Bronchial epithelial cell (primary cell): ENCODE measurements around the gene SPATA12. TPM values are rescaled to one million over a fixed set of nuclear protein-coding genes. Genes with fewer than 3 reads are reported as not detected.

Experiments used
- DNase-seq: peaks from one replicate; pipeline ENCODE4 v3.0.0-alpha.2; 2010; ENCODE audit warnings: low read depth
- FAIRE-seq: peaks from 2 replicates; lab custom pipeline; 2011; peaks lifted over from hg19 to GRCh38; lab: Jason Lieb, UNC
- H3K27me3 ChIP-seq: 2 replicates; pipeline ENCODE4 v1.5.1; 2011; ENCODE audit warnings: low read length; ENCODE audit not compliant: control insufficient read depth, insufficient read depth
- H3K36me3 ChIP-seq: 2 replicates; pipeline ENCODE4 v1.5.1; 2011; ENCODE audit warnings: low read length; ENCODE audit not compliant: control insufficient read depth, insufficient read depth
- H3K4me3 ChIP-seq: 2 replicates; pipeline ENCODE4 v1.5.1; 2011; ENCODE audit warnings: mild to moderate bottlenecking, low read depth, low read length, control low read depth
- CTCF ChIP-seq: IDR thresholded peaks from 2 replicates; pipeline ENCODE4 v1.5.1; 2011; ENCODE audit warnings: mild to moderate bottlenecking, moderate library complexity, low read length, control low read depth, inconsistent platforms; ENCODE audit not compliant: insufficient read depth, severe bottlenecking
- total RNA-seq: library from RNA; depleted of rRNA; stranded (reverse); fragments of >200 nt; gene quantifications from 2 replicates; pipeline ENCODE4 v1.2.1, GENCODE V29; 2014

Gene SPATA12
- total RNA-seq, 1 donor from 2014 or later = not detected

DNA sequence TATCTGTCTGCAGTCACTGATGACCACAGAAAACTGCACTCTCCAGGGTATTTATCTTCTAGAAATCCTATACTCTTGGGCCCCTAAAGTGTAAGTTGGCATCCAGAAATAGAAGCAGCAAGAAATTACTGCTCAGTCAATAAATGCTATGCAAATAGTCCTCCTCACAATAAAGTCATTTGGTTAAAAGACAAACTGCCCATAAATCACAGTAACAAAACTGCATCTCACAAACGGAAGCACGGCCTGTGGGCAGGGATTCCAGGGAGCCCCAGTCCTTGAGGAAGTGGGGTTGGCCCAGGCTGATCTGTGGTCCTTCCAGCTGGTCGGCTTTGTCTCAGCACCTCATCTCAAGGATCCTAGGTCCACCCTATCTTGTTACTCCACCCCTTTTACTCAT is 29.7 kb upstream of the SPATA12 start:
- H3K36me3 ChIP-seq = no peaks in the 10 kb centered on the region
- DNase-seq = no peak
- TF ChIP-seq CTCF = no peak
- H3K4me3 ChIP-seq = no peak overlapping the region
- no peak for FAIRE-seq
- no peaks in the 10 kb centered on the region for H3K27me3 ChIP-seq

DNA sequence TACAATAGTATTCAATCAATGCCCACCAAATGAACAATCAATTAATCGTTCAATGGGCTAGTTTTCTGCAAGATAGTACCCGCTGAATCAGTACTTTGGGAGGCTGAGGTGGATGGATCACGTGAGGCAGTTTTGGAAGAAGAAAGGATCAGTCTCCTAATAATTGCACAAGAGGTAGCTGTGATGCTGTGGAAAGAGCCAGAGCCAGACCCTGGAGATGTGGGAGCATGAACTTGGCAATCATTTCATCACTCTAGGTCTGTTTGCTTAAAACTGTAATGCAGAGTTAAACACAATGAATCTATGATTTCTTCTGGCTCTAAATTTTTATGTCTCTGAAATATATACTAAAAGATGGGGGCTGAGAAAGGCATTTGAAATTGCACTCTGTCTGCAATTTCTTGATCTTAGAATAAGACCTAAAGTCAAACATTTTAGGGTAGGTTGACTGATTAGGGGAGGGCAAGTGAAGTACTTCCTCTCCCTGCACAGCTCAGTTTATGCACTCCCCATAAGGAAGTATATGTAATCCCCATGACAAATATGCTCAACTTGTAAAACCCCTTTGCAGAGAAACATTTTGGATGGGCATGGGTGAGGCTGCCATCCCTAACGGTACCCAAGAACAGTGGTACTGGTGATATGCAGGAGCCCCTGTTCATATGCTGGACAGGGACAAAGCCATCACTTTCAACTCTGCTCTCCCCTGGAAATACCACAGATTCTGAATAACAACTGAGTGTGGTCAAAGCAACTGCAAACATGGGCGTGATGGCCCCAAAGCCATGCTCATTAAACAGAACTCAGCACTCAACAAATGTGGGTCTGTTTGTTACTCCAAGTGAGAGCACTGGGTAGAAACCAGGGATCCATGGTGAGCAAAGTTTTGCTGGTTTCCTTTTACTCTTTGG is 28.6 kb upstream of the SPATA12 start:
- Histone ChIP-seq H3K4me3 (no peak overlapping the region), H3K27me3 (no peaks in the 10 kb centered on the region), H3K36me3 (no peaks in the 10 kb centered on the region)
- TF ChIP-seq CTCF = no peak
- FAIRE-seq = peak; percentile 7
- DNase-seq = no peak

- TF ChIP-seq CTCF = no peak
- Histone ChIP-seq H3K4me3 (no peak overlapping the region), H3K36me3 (no peaks in the 10 kb centered on the region), H3K27me3 (no peaks in the 10 kb centered on the region)
- DNase-seq = no peak
- no peak for FAIRE-seq
These were observed 23.5 kb upstream of the SPATA12 start for GRCh38 chr3:57036952-57037351.

- Histone ChIP-seq H3K27me3 (no peaks in the 10 kb centered on the region), H3K4me3 (no peak overlapping the region), H3K36me3 (no peaks in the 10 kb centered on the region)
- DNase-seq (no peak), FAIRE-seq (no peak)
- no peak for TF ChIP-seq CTCF
These were observed 21.8 kb upstream of the SPATA12 start for GRCh38 chr3:57038466-57039164.

- Histone ChIP-seq H3K4me3 (no peak overlapping the region), H3K36me3 (no peaks in the 10 kb centered on the region), H3K27me3 (no peaks in the 10 kb centered on the region)
- no peak for TF ChIP-seq CTCF
- no peak for DNase-seq
- FAIRE-seq = no peak
These were observed 18.8 kb upstream of the SPATA12 start for GRCh38 chr3:57041674-57042073.
